Aorta (tissue), 4 donors: ENCODE measurements around the gene PLPP3. TPM values are rescaled to one million over a fixed set of nuclear protein-coding genes. Genes with fewer than 3 reads are reported as not detected.

Experiments
- polyA plus RNA-seq, 2 donors: library from polyadenylated mRNA; stranded (reverse); fragments of 200-250 nt; gene quantifications; one replicate each; pipeline ENCODE4 v1.2.3, GENCODE V29; 2013
- total RNA-seq, 2 donors: library from RNA; stranded (reverse); fragmentation: NEBNext Ultra II Directional; extraction: Animal tissue kit (Norgen Biotek cat#: 25700); gene quantifications; one replicate each; pipeline ENCODE4 v1.2.1, GENCODE V29; 2021
- donor health status: healthy with polysubstance abuse.
- donor health status: Bipolar disorder and iron deficiency.
- donor health status: DM: no; HTN: no; CAD: no.
- donor health status: DM: yes; HTN: yes; CAD: no.

The PLPP3 gene
- total and polyA plus RNA-seq, 4 donors: 19.0 to 114 (median 94.2) TPM

Other genes starting within 250 kb of the PLPP3 start
- gene PRKAA2, start 65.8 kb upstream of the PLPP3 start, total RNA-seq: 1 to 10 TPM; 6.9 to 8.6 TPM
- 1 to 10 TPM; 2.8 to 3.2 TPM for gene PRKAA2, start 65.8 kb upstream of the PLPP3 start, polyA plus RNA-seq
- gene FYB2, start 239.8 kb upstream of the PLPP3 start, total RNA-seq: not detected
- 1 to 10 TPM in 1 of 2 donors, not detected in 1; 1.5 TPM for gene FYB2, start 239.8 kb upstream of the PLPP3 start, polyA plus RNA-seq